ENCODE measurements around the gene CFAP77.

The CFAP77 gene

GRCh38 chr9:132487980-132488535 is 78.0 kb downstream of the CFAP77 start:
- no peak for DNase-seq (ENCODE audit: low spot score in 2 of 2)
- H3K27me3 Mint-ChIP-seq: peaks cover 62% of the 10 kb centered on the region
- no peak for ATAC-seq (replicated peaks; ENCODE audit: extremely low read depth, poor library complexity, severe bottlenecking)
- peaks cover 36% of the 10 kb centered on the region for H3K4me1 Mint-ChIP-seq
- H3K9me3 Mint-ChIP-seq: no peaks in the 10 kb centered on the region
- H3K27ac Mint-ChIP-seq (ENCODE audit: low read depth): peak overlapping the region; percentile 86
- H3K4me3 Mint-ChIP-seq: peak overlapping the region; percentile 69
- peaks cover 8% of the 10 kb centered on the region for H3K36me3 Mint-ChIP-seq (ENCODE audit: insufficient read depth)

- no peaks in the 10 kb centered on the region for H3K9me3 Mint-ChIP-seq
- no peak overlapping the region for H3K4me3 Mint-ChIP-seq
- ATAC-seq (replicated peaks; ENCODE audit: extremely low read depth, poor library complexity, severe bottlenecking) (no peak), DNase-seq (ENCODE audit: low spot score in 2 of 2) (no peak)
- H3K27ac Mint-ChIP-seq (ENCODE audit: low read depth): no peak overlapping the region
- peaks cover 62% of the 10 kb centered on the region for H3K27me3 Mint-ChIP-seq
- H3K36me3 Mint-ChIP-seq (ENCODE audit: insufficient read depth): peaks cover 5% of the 10 kb centered on the region
- peaks cover 36% of the 10 kb centered on the region for H3K4me1 Mint-ChIP-seq
Observed at GRCh38 chr9:132488626-132489025, 78.6 kb downstream of the CFAP77 start.

- H3K4me1 Mint-ChIP-seq: peaks cover 36% of the 10 kb centered on the region
- no peak overlapping the region for H3K27ac Mint-ChIP-seq (ENCODE audit: low read depth)
- H3K36me3 Mint-ChIP-seq (ENCODE audit: insufficient read depth): peaks cover 5% of the 10 kb centered on the region
- H3K4me3 Mint-ChIP-seq: no peak overlapping the region
- H3K27me3 Mint-ChIP-seq: peaks cover 62% of the 10 kb centered on the region
- no peaks in the 10 kb centered on the region for H3K9me3 Mint-ChIP-seq
- DNase-seq (ENCODE audit: low spot score in 2 of 2): no peak
- ATAC-seq (replicated peaks; ENCODE audit: extremely low read depth, poor library complexity, severe bottlenecking): no peak
Observed at GRCh38 chr9:132489536-132489935, 79.5 kb downstream of the CFAP77 start.

GRCh38 chr9:132494857-132495256 is 84.8 kb downstream of the CFAP77 start:
- Mint-ChIP-seq H3K4me3 (no peak overlapping the region), H3K36me3 (ENCODE audit: insufficient read depth) (peaks cover 2% of the 10 kb centered on the region)

GRCh38 chr9:132497731-132498130 is 87.7 kb downstream of the CFAP77 start:
- Mint-ChIP-seq H3K36me3 (ENCODE audit: insufficient read depth) (peaks cover 2% of the 10 kb centered on the region), H3K4me1 (no peaks in the 10 kb centered on the region), H3K4me3 (no peak overlapping the region), H3K9me3 (no peaks in the 10 kb centered on the region), H3K27ac (ENCODE audit: low read depth) (no peak overlapping the region), H3K27me3 (peaks cover 48% of the 10 kb centered on the region)
- no peak for ATAC-seq (replicated peaks; ENCODE audit: extremely low read depth, poor library complexity, severe bottlenecking)
- DNase-seq (ENCODE audit: low spot score in 2 of 2): no peak

More at GRCh38 chr9:132494857-132495256, 84.8 kb downstream of the CFAP77 start:
- Mint-ChIP-seq H3K4me1 (peaks cover 4% of the 10 kb centered on the region), H3K27me3 (peaks cover 70% of the 10 kb centered on the region), H3K9me3 (no peaks in the 10 kb centered on the region), H3K27ac (ENCODE audit: low read depth) (no peak overlapping the region)
- DNase-seq (ENCODE audit: low spot score in 2 of 2) (no peak), ATAC-seq (replicated peaks; ENCODE audit: extremely low read depth, poor library complexity, severe bottlenecking) (no peak)

GRCh38 chr9:132498531-132499210 is 88.7 kb downstream of the CFAP77 start:
- DNase-seq (ENCODE audit: low spot score in 2 of 2) (no peak), ATAC-seq (replicated peaks; ENCODE audit: extremely low read depth, poor library complexity, severe bottlenecking) (no peak)
- H3K27ac Mint-ChIP-seq (ENCODE audit: low read depth): no peak overlapping the region
- H3K9me3 Mint-ChIP-seq: no peaks in the 10 kb centered on the region
- no peak overlapping the region for H3K4me3 Mint-ChIP-seq
- no peaks in the 10 kb centered on the region for H3K4me1 Mint-ChIP-seq
- H3K27me3 Mint-ChIP-seq: peaks cover 48% of the 10 kb centered on the region
- peaks cover 2% of the 10 kb centered on the region for H3K36me3 Mint-ChIP-seq (ENCODE audit: insufficient read depth)

- Mint-ChIP-seq H3K9me3 (no peaks in the 10 kb centered on the region), H3K27ac (ENCODE audit: low read depth) (no peak overlapping the region), H3K27me3 (peaks cover 48% of the 10 kb centered on the region), H3K4me3 (no peak overlapping the region), H3K36me3 (ENCODE audit: insufficient read depth) (peaks cover 2% of the 10 kb centered on the region), H3K4me1 (no peaks in the 10 kb centered on the region)
- DNase-seq (ENCODE audit: low spot score in 2 of 2) (no peak), ATAC-seq (replicated peaks; ENCODE audit: extremely low read depth, poor library complexity, severe bottlenecking) (no peak)
Observed at GRCh38 chr9:132499251-132499650, 89.2 kb downstream of the CFAP77 start.

- peaks cover 46% of the 10 kb centered on the region for H3K27me3 Mint-ChIP-seq
- no peak overlapping the region for H3K4me3 Mint-ChIP-seq
- no peak for ATAC-seq (replicated peaks; ENCODE audit: extremely low read depth, poor library complexity, severe bottlenecking)
- H3K27ac Mint-ChIP-seq (ENCODE audit: low read depth): no peak overlapping the region
- H3K9me3 Mint-ChIP-seq: no peaks in the 10 kb centered on the region
- H3K4me1 Mint-ChIP-seq: no peaks in the 10 kb centered on the region
- H3K36me3 Mint-ChIP-seq (ENCODE audit: insufficient read depth): peaks cover 2% of the 10 kb centered on the region
- no peak for DNase-seq (ENCODE audit: low spot score in 2 of 2)
Observed at GRCh38 chr9:132500193-132500592, 90.2 kb downstream of the CFAP77 start.

GRCh38 chr9:132502480-132502879 is 92.5 kb downstream of the CFAP77 start:
- no peak for ATAC-seq (replicated peaks; ENCODE audit: extremely low read depth, poor library complexity, severe bottlenecking)
- DNase-seq (ENCODE audit: low spot score in 2 of 2): no peak
- H3K36me3 Mint-ChIP-seq (ENCODE audit: insufficient read depth): no peaks in the 10 kb centered on the region
- no peaks in the 10 kb centered on the region for H3K4me1 Mint-ChIP-seq
- peaks cover 41% of the 10 kb centered on the region for H3K27me3 Mint-ChIP-seq
- no peak overlapping the region for H3K27ac Mint-ChIP-seq (ENCODE audit: low read depth)
- H3K9me3 Mint-ChIP-seq: no peaks in the 10 kb centered on the region
- H3K4me3 Mint-ChIP-seq: no peak overlapping the region

- H3K9me3 Mint-ChIP-seq: no peaks in the 10 kb centered on the region
- DNase-seq (ENCODE audit: low spot score in 2 of 2): no peak
- no peaks in the 10 kb centered on the region for H3K36me3 Mint-ChIP-seq (ENCODE audit: insufficient read depth)
- peaks cover 6% of the 10 kb centered on the region for H3K4me1 Mint-ChIP-seq
- no peak overlapping the region for H3K4me3 Mint-ChIP-seq
- peaks cover 48% of the 10 kb centered on the region for H3K27me3 Mint-ChIP-seq
- H3K27ac Mint-ChIP-seq (ENCODE audit: low read depth): no peak overlapping the region
- ATAC-seq (replicated peaks; ENCODE audit: extremely low read depth, poor library complexity, severe bottlenecking): no peak
Observed at GRCh38 chr9:132503116-132503515, 93.1 kb downstream of the CFAP77 start.

GRCh38 chr9:132504488-132504887 is 94.5 kb downstream of the CFAP77 start:
- H3K27ac Mint-ChIP-seq (ENCODE audit: low read depth): no peak overlapping the region
- peaks cover 55% of the 10 kb centered on the region for H3K27me3 Mint-ChIP-seq
- ATAC-seq (replicated peaks; ENCODE audit: extremely low read depth, poor library complexity, severe bottlenecking) (no peak), DNase-seq (ENCODE audit: low spot score in 2 of 2) (no peak)
- peaks cover 7% of the 10 kb centered on the region for H3K4me1 Mint-ChIP-seq
- H3K9me3 Mint-ChIP-seq: no peaks in the 10 kb centered on the region
- H3K4me3 Mint-ChIP-seq: no peak overlapping the region
- H3K36me3 Mint-ChIP-seq (ENCODE audit: insufficient read depth): no peaks in the 10 kb centered on the region

GRCh38 chr9:132505991-132506655 is 96.1 kb downstream of the CFAP77 start:
- H3K36me3 Mint-ChIP-seq (ENCODE audit: insufficient read depth): no peaks in the 10 kb centered on the region

More at GRCh38 chr9:132505991-132506655, 96.1 kb downstream of the CFAP77 start:
- no peak overlapping the region for H3K27ac Mint-ChIP-seq (ENCODE audit: low read depth)
- H3K4me1 Mint-ChIP-seq: peaks cover 7% of the 10 kb centered on the region
- H3K9me3 Mint-ChIP-seq: no peaks in the 10 kb centered on the region
- ATAC-seq (replicated peaks; ENCODE audit: extremely low read depth, poor library complexity, severe bottlenecking) (no peak), DNase-seq (ENCODE audit: low spot score in 2 of 2) (no peak)
- peaks cover 67% of the 10 kb centered on the region for H3K27me3 Mint-ChIP-seq
- no peak overlapping the region for H3K4me3 Mint-ChIP-seq

Measured in central memory CD8-positive, alpha-beta T cell (primary cell).